ENCODE results near the gene OTX2. TPM values are rescaled to one million over a fixed set of nuclear protein-coding genes. Genes with fewer than 3 reads are reported as not detected.

The OTX2 gene
- polyA plus RNA-seq (2012; ENCODE audit: insufficient read depth, insufficient read length): not detected

- H3K4me3 ChIP-seq (ENCODE audit: low read length): no peak within 1 kb of the TSS
- DNase-seq (ENCODE audit: low read depth, low spot score): no peak
Measured at GRCh38 chr14:56810147-56810719, at the start of gene OTX2. TSS of gene OTX2 (minus strand) at chr14:56810479. CDS start at chr14:56805456, 5,023 bp downstream.

GRCh38 chr14:56858422-56858821 is 48.1 kb upstream of the OTX2 start:
- H3K4me3 ChIP-seq (ENCODE audit: low read length): no peak overlapping the region
- no peak for DNase-seq (ENCODE audit: low read depth, low spot score)

- no peak overlapping the region for H3K4me3 ChIP-seq (ENCODE audit: low read length)
- no peak for DNase-seq (ENCODE audit: low read depth, low spot score)
Measured at GRCh38 chr14:56857216-56857615, 46.9 kb upstream of the OTX2 start.

GRCh38 chr14:56855891-56856461 is 45.7 kb upstream of the OTX2 start:
- no peak for DNase-seq (ENCODE audit: low read depth, low spot score)
- H3K4me3 ChIP-seq (ENCODE audit: low read length): no peak overlapping the region

- no peak for DNase-seq (ENCODE audit: low read depth, low spot score)
- H3K4me3 ChIP-seq (ENCODE audit: low read length): no peak overlapping the region
Measured at GRCh38 chr14:56854325-56854724, 44.0 kb upstream of the OTX2 start.

GRCh38 chr14:56846970-56847930 is 37.0 kb upstream of the OTX2 start:
- no peak for DNase-seq (ENCODE audit: low read depth, low spot score)
- no peak overlapping the region for H3K4me3 ChIP-seq (ENCODE audit: low read length)

- DNase-seq (ENCODE audit: low read depth, low spot score): no peak
- no peak overlapping the region for H3K4me3 ChIP-seq (ENCODE audit: low read length)
Measured at GRCh38 chr14:56844406-56845002, 34.2 kb upstream of the OTX2 start.

- no peak for DNase-seq (ENCODE audit: low read depth, low spot score)
- no peak overlapping the region for H3K4me3 ChIP-seq (ENCODE audit: low read length)
Measured at GRCh38 chr14:56841611-56842010, 31.3 kb upstream of the OTX2 start.

- no peak for DNase-seq (ENCODE audit: low read depth, low spot score)
- H3K4me3 ChIP-seq (ENCODE audit: low read length): no peak overlapping the region
Measured at GRCh38 chr14:56840221-56840620, 29.9 kb upstream of the OTX2 start.

- DNase-seq (ENCODE audit: low read depth, low spot score): no peak
- H3K4me3 ChIP-seq (ENCODE audit: low read length): no peak overlapping the region
Measured at GRCh38 chr14:56829151-56829550, 18.9 kb upstream of the OTX2 start.

GRCh38 chr14:56826214-56826613 is 15.9 kb upstream of the OTX2 start:
- no peak for DNase-seq (ENCODE audit: low read depth, low spot score)
- no peak overlapping the region for H3K4me3 ChIP-seq (ENCODE audit: low read length)

GRCh38 chr14:56821805-56822610 is 11.7 kb upstream of the OTX2 start:
- no peak for DNase-seq (ENCODE audit: low read depth, low spot score)
- no peak overlapping the region for H3K4me3 ChIP-seq (ENCODE audit: low read length)

- H3K4me3 ChIP-seq (ENCODE audit: low read length): no peak overlapping the region
- no peak for DNase-seq (ENCODE audit: low read depth, low spot score)
Measured at GRCh38 chr14:56821177-56821576, 10.9 kb upstream of the OTX2 start.

GRCh38 chr14:56817396-56817921 is 7.2 kb upstream of the OTX2 start:
- DNase-seq (ENCODE audit: low read depth, low spot score): no peak
- no peak overlapping the region for H3K4me3 ChIP-seq (ENCODE audit: low read length)

GRCh38 chr14:56816574-56817391 is 6.5 kb upstream of the OTX2 start:
- no peak overlapping the region for H3K4me3 ChIP-seq (ENCODE audit: low read length)
- no peak for DNase-seq (ENCODE audit: low read depth, low spot score)

- no peak for DNase-seq (ENCODE audit: low read depth, low spot score)
- H3K4me3 ChIP-seq (ENCODE audit: low read length): no peak overlapping the region
Measured at GRCh38 chr14:56815745-56816144, 5.5 kb upstream of the OTX2 start.

- DNase-seq (ENCODE audit: low read depth, low spot score): no peak
- no peak overlapping the region for H3K4me3 ChIP-seq (ENCODE audit: low read length)
Measured at GRCh38 chr14:56814969-56815700, 4.9 kb upstream of the OTX2 start.
